Smooth muscle cell (in vitro differentiated cells): Measurements from ENCODE around the gene NDUFS6. TPM values are rescaled to one million over a fixed set of nuclear protein-coding genes. Genes with fewer than 3 reads are reported as not detected.

Source experiments
- DNase-seq: peaks from one replicate; lab custom pipeline; 2025; ENCODE audit not compliant: unreplicated experiment; lab: John Stamatoyannopoulos, UW
- H2AFZ ChIP-seq: fragments of 200-600 bp; sonication (generic); 2 replicates; pipeline ENCODE4 v1.6.0; 2016; ENCODE audit warnings: antibody characterized with exemption, low read depth, mild to moderate bottlenecking
- H3F3A ChIP-seq: fragments of 200-600 bp; sonication (generic); 2 replicates; pipeline ENCODE4 v1.6.0; 2017; ENCODE audit warnings: antibody characterized with exemption, low read depth
- H3K27ac ChIP-seq: fragments of 200-600 bp; sonication (generic); 2 replicates; pipeline ENCODE4 v1.5.1; 2016; ENCODE audit warnings: low read depth, mild to moderate bottlenecking
- H3K27me3 ChIP-seq: fragments of 200-600 bp; sonication (generic); 2 replicates; pipeline ENCODE4 v1.6.1; 2016; ENCODE audit warnings: low read depth, mild to moderate bottlenecking
- H3K36me3 ChIP-seq: fragments of 200-600 bp; sonication (generic); 2 replicates; pipeline ENCODE4 v1.5.1; 2016; ENCODE audit warnings: low read depth
- H3K4me1 ChIP-seq: fragments of 200-600 bp; sonication (generic); 2 replicates; pipeline ENCODE4 v1.5.1; 2016; ENCODE audit warnings: low read depth
- H3K4me2 ChIP-seq: fragments of 200-600 bp; sonication (generic); 2 replicates; pipeline ENCODE4 v1.6.0; 2016; ENCODE audit warnings: mild to moderate bottlenecking
- H3K4me3 ChIP-seq: fragments of 200-600 bp; sonication (generic); 2 replicates; pipeline ENCODE4 v1.5.1; 2016; ENCODE audit warnings: mild to moderate bottlenecking
- H3K79me2 ChIP-seq: fragments of 200-600 bp; sonication (generic); 2 replicates; pipeline ENCODE4 v1.6.0; 2016; ENCODE audit warnings: low read depth, mild to moderate bottlenecking
- H3K9ac ChIP-seq: fragments of 200-600 bp; sonication (generic); 2 replicates; pipeline ENCODE4 v1.6.0; 2016; ENCODE audit warnings: low read depth
- H3K9me3 ChIP-seq: fragments of 200-600 bp; sonication (generic); replicated peaks from 2 replicates; pipeline ENCODE4 v1.5.1; 2016; ENCODE audit warnings: low read depth
- H4K20me1 ChIP-seq: fragments of 200-600 bp; sonication (generic); 2 replicates; pipeline ENCODE4 v1.6.0; 2016; ENCODE audit warnings: low read depth
- CTCF ChIP-seq: fragments of 200-600 bp; sonication (generic); IDR thresholded peaks from 2 replicates; pipeline ENCODE4 v1.5.1; 2017; ENCODE audit warnings: borderline replicate concordance, mild to moderate bottlenecking, antibody characterized with exemption; ENCODE audit not compliant: insufficient read depth, poor library complexity, severe bottlenecking
- WGBS: methylation state at CpG from one replicate; pipeline ENCODE4 v1.1.7; 2016; ENCODE audit warnings: low lambda C conversion rate; 5-methylcytosine and 5-hydroxymethylcytosine counted together
- polyA plus RNA-seq: library from polyadenylated mRNA; unstranded; fragments of >200 nt; fragmentation: Nextera tagmentation; extraction: Ambion mirVana; gene quantifications from 2 replicates; pipeline ENCODE4 v1.2.1, GENCODE V29; 2016
- total RNA-seq: library from RNA; depleted of rRNA; stranded (reverse); fragments of >200 nt; gene quantifications from 2 replicates; pipeline ENCODE4 v1.2.3, GENCODE V29; 2014

The NDUFS6 gene
- total and polyA plus RNA-seq, 2 experiments from 2014 or later: 50.8 to 146 TPM

- no peaks in the 10 kb centered on the region for H4K20me1 ChIP-seq
- DNase-seq: no peak
- H3K4me3 ChIP-seq: no peak overlapping the region
- H3K79me2 ChIP-seq: no peaks in the 10 kb centered on the region
- H2AFZ ChIP-seq: no peak overlapping the region
- WGBS: 86% methylated on average over 28 of the region's 28 CpGs
- no peaks in the 10 kb centered on the region for H3K27me3 ChIP-seq
- no peak overlapping the region for H3K27ac ChIP-seq
- H3K4me2 ChIP-seq: no peak overlapping the region
- TF ChIP-seq CTCF: no peak
- H3K4me1 ChIP-seq: no peaks in the 10 kb centered on the region
- no peaks in the 10 kb centered on the region for H3K9me3 ChIP-seq
- H3F3A ChIP-seq: no peaks in the 10 kb centered on the region
- no peak overlapping the region for H3K9ac ChIP-seq
- H3K36me3 ChIP-seq: no peaks in the 10 kb centered on the region
Measured at GRCh38 chr5:1760656-1761452, 40.4 kb upstream of the NDUFS6 start.

GRCh38 chr5:1761453-1761755 is 39.8 kb upstream of the NDUFS6 start:
- H3K79me2 ChIP-seq: no peaks in the 10 kb centered on the region
- TF ChIP-seq CTCF: no peak
- WGBS: 92% methylated on average over 11 of the region's 11 CpGs
- no peak overlapping the region for H2AFZ ChIP-seq
- H3K27ac ChIP-seq: no peak overlapping the region
- DNase-seq: no peak
- no peaks in the 10 kb centered on the region for H3K9me3 ChIP-seq
- no peaks in the 10 kb centered on the region for H3K36me3 ChIP-seq
- H3K4me2 ChIP-seq: no peak overlapping the region
- H4K20me1 ChIP-seq: no peaks in the 10 kb centered on the region
- no peaks in the 10 kb centered on the region for H3K4me1 ChIP-seq
- no peaks in the 10 kb centered on the region for H3F3A ChIP-seq
- no peaks in the 10 kb centered on the region for H3K27me3 ChIP-seq
- no peak overlapping the region for H3K4me3 ChIP-seq
- H3K9ac ChIP-seq: no peak overlapping the region

GRCh38 chr5:1762121-1762882 is 38.9 kb upstream of the NDUFS6 start:
- DNase-seq: no peak
- H3K36me3 ChIP-seq: no peaks in the 10 kb centered on the region
- H3K9me3 ChIP-seq: no peaks in the 10 kb centered on the region
- no peak overlapping the region for H3K4me3 ChIP-seq
- H3K27me3 ChIP-seq: no peaks in the 10 kb centered on the region
- no peak overlapping the region for H3K4me2 ChIP-seq
- WGBS: 88% methylated on average over 25 of the region's 25 CpGs
- no peak overlapping the region for H3K9ac ChIP-seq
- no peaks in the 10 kb centered on the region for H3K4me1 ChIP-seq
- no peaks in the 10 kb centered on the region for H4K20me1 ChIP-seq
- H3F3A ChIP-seq: no peaks in the 10 kb centered on the region
- no peak overlapping the region for H2AFZ ChIP-seq
- H3K27ac ChIP-seq: no peak overlapping the region
- H3K79me2 ChIP-seq: no peaks in the 10 kb centered on the region
- no peak for TF ChIP-seq CTCF
